ENCODE results near the gene TBC1D14. TPM values are rescaled to one million over a fixed set of nuclear protein-coding genes. Genes with fewer than 3 reads are reported as not detected.

The TBC1D14 gene
- total RNA-seq, 2 donors from 2014 or later = 44.1 to 63.8 TPM

DNA sequence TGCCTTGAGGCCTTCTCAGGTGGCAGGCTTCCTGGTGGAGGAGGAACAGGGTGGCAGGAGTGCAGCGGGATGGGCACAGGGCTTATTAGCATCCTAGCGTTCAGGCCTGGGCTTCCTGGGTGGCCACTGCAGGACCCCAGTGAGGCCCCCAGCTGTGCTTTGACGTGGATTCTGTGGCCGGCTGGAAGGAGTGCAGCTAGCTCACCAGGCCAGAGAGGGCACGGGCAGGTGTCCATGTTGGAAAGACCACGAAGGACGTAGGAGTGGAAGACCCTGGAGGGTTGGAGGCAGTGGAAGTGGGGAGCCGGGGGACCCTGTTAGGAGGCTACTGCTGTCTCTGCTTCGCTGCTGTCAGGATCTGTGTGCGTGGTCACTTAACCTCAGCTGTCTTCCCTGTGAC lies 120.3 kb downstream of the TBC1D14 start:
- no peak overlapping the region for H3K4me3 Mint-ChIP-seq
- H3K36me3 Mint-ChIP-seq (ENCODE audit: low read depth) = peaks cover 78% of the 10 kb centered on the region
- no peaks in the 10 kb centered on the region for H3K27me3 Mint-ChIP-seq
- H3K9me3 Mint-ChIP-seq = no peaks in the 10 kb centered on the region
- peaks cover 5% of the 10 kb centered on the region for H3K4me1 Mint-ChIP-seq
- ATAC-seq (replicated peaks) = no peak
- H3K27ac Mint-ChIP-seq = peak overlapping the region; percentile 70

GRCh38 chr4:7030856-7031255 lies 121.2 kb downstream of the TBC1D14 start:
- ATAC-seq (replicated peaks) = no peak
- Mint-ChIP-seq H3K27me3 (no peaks in the 10 kb centered on the region), H3K9me3 (no peaks in the 10 kb centered on the region), H3K27ac (no peak overlapping the region), H3K4me1 (peaks cover 5% of the 10 kb centered on the region), H3K4me3 (no peak overlapping the region), H3K36me3 (ENCODE audit: low read depth) (peaks cover 68% of the 10 kb centered on the region)

- H3K9me3 Mint-ChIP-seq = no peaks in the 10 kb centered on the region
- no peak overlapping the region for H3K4me3 Mint-ChIP-seq
- no peaks in the 10 kb centered on the region for H3K27me3 Mint-ChIP-seq
- no peak for ATAC-seq (replicated peaks)
- peaks cover 59% of the 10 kb centered on the region for H3K36me3 Mint-ChIP-seq (ENCODE audit: low read depth)
- H3K4me1 Mint-ChIP-seq = peaks cover 5% of the 10 kb centered on the region
- H3K27ac Mint-ChIP-seq = no peak overlapping the region
These were observed 122.2 kb downstream of the TBC1D14 start for GRCh38 chr4:7031558-7032449.

- Mint-ChIP-seq H3K36me3 (ENCODE audit: low read depth) (peaks cover 51% of the 10 kb centered on the region), H3K4me1 (peaks cover 3% of the 10 kb centered on the region), H3K9me3 (no peaks in the 10 kb centered on the region), H3K27me3 (no peaks in the 10 kb centered on the region), H3K4me3 (no peak overlapping the region), H3K27ac (no peak overlapping the region)
- no peak for ATAC-seq (replicated peaks)
These were observed 123.0 kb downstream of the TBC1D14 start for GRCh38 chr4:7032596-7032995.

GRCh38 chr4:7034262-7035081 lies 124.8 kb downstream of the TBC1D14 start:
- H3K4me3 Mint-ChIP-seq = no peak overlapping the region
- no peaks in the 10 kb centered on the region for H3K27me3 Mint-ChIP-seq
- no peaks in the 10 kb centered on the region for H3K4me1 Mint-ChIP-seq
- H3K9me3 Mint-ChIP-seq = no peaks in the 10 kb centered on the region
- peaks cover 32% of the 10 kb centered on the region for H3K36me3 Mint-ChIP-seq (ENCODE audit: low read depth)
- no peak overlapping the region for H3K27ac Mint-ChIP-seq
- no peak for ATAC-seq (replicated peaks)

DNA sequence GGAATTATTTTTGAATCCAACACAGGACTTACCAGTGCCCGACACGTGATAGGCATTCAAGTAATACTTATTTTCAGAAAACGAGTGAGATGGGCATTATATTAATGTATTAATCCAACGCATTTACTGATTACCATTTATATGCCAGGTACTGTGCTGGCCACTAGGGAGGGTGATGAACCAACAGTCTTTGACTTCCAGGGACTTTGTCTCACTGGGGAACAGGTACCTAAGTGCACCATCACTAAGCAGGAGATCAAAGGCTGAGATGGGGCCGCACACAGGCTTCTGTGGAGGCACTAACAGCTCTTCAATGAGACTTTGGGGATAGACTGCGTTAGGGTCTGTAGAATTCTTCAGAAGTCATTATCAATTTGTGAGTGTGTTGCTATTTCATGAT lies 127.8 kb downstream of the TBC1D14 start:
- no peak overlapping the region for H3K4me3 Mint-ChIP-seq
- no peaks in the 10 kb centered on the region for H3K9me3 Mint-ChIP-seq
- H3K27ac Mint-ChIP-seq = no peak overlapping the region
- H3K36me3 Mint-ChIP-seq (ENCODE audit: low read depth) = peaks cover 3% of the 10 kb centered on the region
- peaks cover 7% of the 10 kb centered on the region for H3K4me1 Mint-ChIP-seq
- ATAC-seq (replicated peaks) = no peak
- H3K27me3 Mint-ChIP-seq = no peaks in the 10 kb centered on the region

GRCh38 chr4:7040765-7041164 lies 131.1 kb downstream of the TBC1D14 start:
- Mint-ChIP-seq H3K27ac (no peak overlapping the region), H3K27me3 (no peaks in the 10 kb centered on the region), H3K36me3 (ENCODE audit: low read depth) (peaks cover 4% of the 10 kb centered on the region), H3K4me1 (peaks cover 19% of the 10 kb centered on the region), H3K4me3 (no peak overlapping the region), H3K9me3 (no peaks in the 10 kb centered on the region)
- no peak for ATAC-seq (replicated peaks)

DNA sequence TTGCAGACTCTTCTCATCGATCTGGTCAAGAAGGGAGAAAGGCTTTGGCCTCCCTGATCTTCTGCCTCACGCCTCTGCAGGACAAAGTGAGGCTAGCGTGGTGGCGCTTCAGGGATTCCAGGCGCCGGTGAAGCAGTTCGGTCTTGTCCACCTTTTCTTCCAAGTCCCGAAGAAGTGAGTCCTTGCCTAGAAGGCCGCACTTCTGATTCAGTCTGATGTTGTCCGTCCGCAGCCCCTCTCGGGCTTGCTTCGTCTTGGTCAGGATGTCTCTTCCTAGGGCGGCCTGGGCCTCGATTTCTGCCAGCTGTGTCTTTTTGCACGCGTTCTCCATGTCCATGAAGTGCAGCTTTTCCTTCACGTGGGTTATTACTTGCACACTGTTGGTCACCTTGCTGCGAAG lies 131.6 kb downstream of the TBC1D14 start:
- Mint-ChIP-seq H3K27me3 (no peaks in the 10 kb centered on the region), H3K9me3 (no peaks in the 10 kb centered on the region), H3K4me1 (peaks cover 20% of the 10 kb centered on the region), H3K4me3 (peak overlapping the region; percentile 89), H3K36me3 (ENCODE audit: low read depth) (peaks cover 4% of the 10 kb centered on the region), H3K27ac (no peak overlapping the region)
- ATAC-seq (replicated peaks) = no peak

- no peaks in the 10 kb centered on the region for H3K9me3 Mint-ChIP-seq
- H3K4me3 Mint-ChIP-seq = peak overlapping the region; percentile 89
- H3K27me3 Mint-ChIP-seq = no peaks in the 10 kb centered on the region
- H3K4me1 Mint-ChIP-seq = peaks cover 27% of the 10 kb centered on the region
- no peak for ATAC-seq (replicated peaks)
- H3K36me3 Mint-ChIP-seq (ENCODE audit: low read depth) = peaks cover 4% of the 10 kb centered on the region
- no peak overlapping the region for H3K27ac Mint-ChIP-seq
These were observed 132.3 kb downstream of the TBC1D14 start for GRCh38 chr4:7041801-7042502.

DNA sequence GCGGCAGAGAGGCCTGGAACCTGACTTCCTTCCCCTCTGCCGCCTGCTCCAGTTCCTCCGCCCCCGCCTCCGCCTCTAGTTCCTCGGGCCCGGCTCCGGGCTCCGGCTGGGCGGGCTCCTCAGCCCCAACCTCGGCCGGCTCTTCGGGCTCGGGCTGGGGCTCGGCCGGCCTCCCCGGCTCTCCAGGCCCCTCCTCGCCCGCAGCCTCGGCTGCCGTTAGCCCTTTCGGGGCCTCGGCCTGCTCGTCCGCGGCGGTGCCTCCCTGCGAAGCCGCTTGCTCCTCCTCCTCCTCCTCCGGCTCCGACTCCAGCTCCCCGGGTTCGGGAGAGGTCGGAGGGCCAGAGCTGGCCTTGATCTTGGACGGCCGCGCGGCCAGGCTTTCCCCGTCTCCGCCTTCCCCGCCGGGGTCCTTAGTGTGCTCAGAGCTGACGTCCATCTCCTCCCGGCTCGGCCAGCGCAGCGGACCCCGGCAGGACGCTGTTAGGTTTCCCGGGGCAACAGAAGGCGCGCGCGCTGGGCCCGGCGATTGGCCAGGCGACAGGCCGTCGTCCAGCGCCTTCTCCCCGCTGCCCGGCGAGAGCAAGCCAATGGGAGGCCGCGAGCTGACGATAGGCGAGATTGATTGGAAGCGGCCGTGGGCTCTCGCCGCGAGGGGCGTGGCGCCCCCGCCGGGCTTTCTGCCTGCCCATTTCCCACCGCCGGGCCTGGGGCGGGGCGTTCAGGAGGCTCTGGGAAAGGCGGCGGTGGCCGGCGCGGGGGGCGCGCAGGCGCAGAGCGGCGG lies 133.1 kb downstream of the TBC1D14 start:
- ATAC-seq (replicated peaks) = peak; percentile 89
- Mint-ChIP-seq H3K4me3 (peak overlapping the region; percentile 89), H3K9me3 (no peaks in the 10 kb centered on the region), H3K36me3 (ENCODE audit: low read depth) (peaks cover 4% of the 10 kb centered on the region), H3K4me1 (peaks cover 33% of the 10 kb centered on the region), H3K27me3 (no peaks in the 10 kb centered on the region), H3K27ac (peak overlapping the region; percentile 90)

DNA sequence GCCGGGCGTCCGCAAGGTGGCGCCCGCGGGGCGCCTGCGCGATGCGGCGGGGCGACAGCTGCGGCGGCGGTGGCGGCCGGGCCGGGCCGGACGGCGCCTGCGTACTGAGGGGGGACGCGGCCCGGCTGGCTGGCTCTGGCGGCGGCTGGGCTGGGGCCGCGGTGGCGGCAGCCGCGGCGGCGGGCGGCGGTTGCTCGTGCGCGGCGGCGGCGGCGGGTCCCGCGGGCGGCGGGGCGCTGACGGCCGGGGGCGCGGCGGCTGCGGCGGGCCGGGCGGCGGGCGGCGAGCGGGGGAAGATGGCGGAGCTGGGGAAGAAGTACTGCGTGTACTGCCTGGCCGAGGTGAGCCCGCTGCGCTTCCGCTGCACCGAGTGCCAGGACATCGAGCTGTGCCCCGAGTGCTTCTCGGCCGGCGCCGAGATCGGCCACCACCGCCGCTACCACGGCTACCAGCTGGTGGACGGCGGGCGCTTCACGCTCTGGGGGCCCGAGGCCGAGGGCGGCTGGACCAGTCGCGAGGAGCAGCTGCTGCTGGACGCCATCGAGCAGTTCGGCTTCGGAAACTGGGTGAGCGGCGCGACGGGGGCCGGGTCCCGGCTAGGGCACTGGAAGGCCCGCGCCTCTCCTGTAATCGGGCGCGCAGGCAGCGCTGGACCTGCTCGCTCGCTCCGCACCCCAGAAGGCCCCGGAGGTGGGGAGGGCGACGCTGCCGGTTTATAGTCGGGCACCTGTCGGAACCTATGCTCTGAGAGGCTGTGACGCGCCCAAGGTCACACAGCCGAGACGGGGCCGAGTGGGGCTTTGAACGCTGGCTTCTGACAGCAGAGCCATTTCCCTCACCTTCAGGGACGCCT lies 133.9 kb downstream of the TBC1D14 start, which contains the start of gene TADA2B:
Gene TADA2B (plus strand): TSS at position 89 of the 853 bp plus-strand sequence. CDS start 208 bp downstream, at position 297.
- H3K4me3 Mint-ChIP-seq = peak within 1 kb of the TSS; percentile 89
- H3K36me3 Mint-ChIP-seq (ENCODE audit: low read depth) = peaks cover 4% of the 10 kb centered on the region
- peak within 1 kb of the TSS; percentile 90 for H3K27ac Mint-ChIP-seq
- H3K9me3 Mint-ChIP-seq = no peaks in the 10 kb centered on the region
- H3K4me1 Mint-ChIP-seq = peaks cover 33% of the 10 kb centered on the region
- H3K27me3 Mint-ChIP-seq = no peaks in the 10 kb centered on the region
- ATAC-seq (replicated peaks) = peak; percentile 54

DNA sequence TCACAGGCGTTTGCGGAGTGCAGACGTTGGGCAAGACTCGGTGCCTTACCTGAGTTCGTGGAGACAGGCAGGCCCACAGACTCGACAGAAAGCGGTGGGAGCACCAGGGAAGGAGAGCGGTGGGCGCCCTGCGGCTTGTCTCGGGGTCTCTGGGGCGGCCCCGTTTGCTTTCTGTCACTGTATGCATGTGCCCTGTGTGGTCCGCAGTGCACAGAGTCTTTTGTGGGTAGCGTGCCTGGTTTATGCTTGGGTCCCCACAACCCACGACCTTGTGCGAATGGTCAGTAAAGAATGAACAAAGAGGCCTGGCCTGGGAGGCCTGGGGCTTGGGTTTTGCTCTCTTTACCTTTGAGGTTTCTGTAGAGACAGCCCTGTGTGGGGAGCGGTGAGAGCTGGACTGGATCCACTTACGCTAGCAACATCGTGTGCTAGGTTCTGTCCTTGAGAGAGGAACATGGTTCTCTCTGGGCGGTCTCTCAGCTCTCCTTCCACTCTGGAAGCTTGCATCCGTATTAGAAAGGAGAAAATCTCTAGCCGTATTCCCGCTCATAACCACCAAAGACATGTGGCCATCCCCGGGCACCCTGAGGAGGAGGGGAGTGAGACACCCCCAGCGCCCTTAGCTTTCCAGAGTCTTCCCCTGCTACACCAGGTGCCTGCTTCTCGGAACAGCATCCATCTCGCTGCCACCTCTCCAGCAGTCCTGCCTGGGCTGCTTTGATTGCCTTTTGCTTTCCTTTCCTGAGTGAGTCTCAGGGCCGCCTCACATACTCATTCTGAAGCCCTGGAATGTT lies 134.7 kb downstream of the TBC1D14 start:
- peaks cover 36% of the 10 kb centered on the region for H3K4me1 Mint-ChIP-seq
- H3K27ac Mint-ChIP-seq = peak overlapping the region; percentile 83
- H3K4me3 Mint-ChIP-seq = peak overlapping the region; percentile 89
- peaks cover 4% of the 10 kb centered on the region for H3K36me3 Mint-ChIP-seq (ENCODE audit: low read depth)
- ATAC-seq (replicated peaks) = no peak
- no peaks in the 10 kb centered on the region for H3K27me3 Mint-ChIP-seq
- H3K9me3 Mint-ChIP-seq = no peaks in the 10 kb centered on the region

All from activated T-helper 17 cell treated with anti-CD3 and anti-CD28 coated beads, Interleukin-2, amount 50 U/mL, for 72 hours (primary cell).